A549 (cell line): ENCODE measurements around the gene TTYH3.

Experiments used
- BHLHE40 ChIP-seq: IDR thresholded peaks from 2 replicates; pipeline ENCODE4 v1.6.1; 2012; ENCODE audit warnings: low read depth, low read length, inconsistent platforms
- CEBPB ChIP-seq, 2 experiments: fragments of >200 bp in 1 of 2; sonication (Bioruptor Twin) in 1 of 2; formaldehyde crosslinking in 1 of 2; IDR thresholded peaks; 2 replicates each; pipeline ENCODE4 v1.6.1; 2012 to 2016
- CTCF ChIP-seq: fragments of >200 bp; sonication (Bioruptor Twin); formaldehyde crosslinking; IDR thresholded peaks from 3 replicates; pipeline ENCODE4 v1.5.1; 2016
- MAX ChIP-seq: IDR thresholded peaks from 2 replicates; pipeline ENCODE4 v1.6.1; 2012
- PBX3 ChIP-seq: IDR thresholded peaks from 2 replicates; pipeline ENCODE4 v1.6.1; 2012
- POLR2A ChIP-seq: IDR thresholded peaks from 2 replicates; pipeline ENCODE4 v1.6.1; 2012; ENCODE audit warnings: mild to moderate bottlenecking, low read length
- USF2 ChIP-seq: fragments of 450-650 bp; IDR thresholded peaks from 2 replicates; pipeline ENCODE4 v1.6.1; 2014; ENCODE audit warnings: antibody characterized with exemption

GRCh38 chr7:2586326-2587020 is 45.3 kb upstream of the TTYH3 start:
- no peak for TF ChIP-seq CTCF
- TF ChIP-seq MAX, result no peak
- TF ChIP-seq BHLHE40, result no peak
- TF ChIP-seq POLR2A, result no peak
- TF ChIP-seq PBX3, result no peak
- TF ChIP-seq CEBPB (IDR thresholded peaks at IDR 0.05), result no peak
- no peak for TF ChIP-seq USF2
